Colon (tissue), 2 donors: ENCODE results near the gene SFXN3.
"Not testable (repeated sequence)": the region's sequence is repeated elsewhere in the genome, so short reads cannot be mapped to it uniquely, and the experiment has no call there.

Experiments used
- FAIRE-seq: peaks from 2 replicates; lab custom pipeline; 2012; peaks lifted over from hg19 to GRCh38; lab: Jason Lieb, UNC
- donor health status: control.
- donor health status: control.

Gene SFXN3

DNA sequence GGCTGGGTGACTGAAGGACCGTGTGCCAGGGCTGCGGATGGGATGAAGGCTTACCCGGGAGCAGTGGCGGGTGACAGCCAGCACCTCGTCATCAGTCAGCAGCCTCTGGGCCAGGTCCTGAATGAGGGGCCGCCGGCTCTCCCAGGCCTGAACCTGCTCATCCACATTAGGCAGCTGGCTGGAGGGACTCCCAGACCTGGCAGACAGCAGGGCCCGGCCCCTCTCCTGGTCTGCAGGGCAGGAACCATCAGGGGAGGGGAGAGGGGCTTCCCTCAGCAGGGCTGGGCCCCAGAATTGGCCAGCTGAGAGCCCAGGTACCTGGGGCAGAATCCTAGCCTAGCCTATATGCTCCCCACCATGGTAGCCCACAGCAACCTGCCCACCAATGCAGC is 15.5 kb upstream of the SFXN3 start:
- FAIRE-seq: no peak

DNA sequence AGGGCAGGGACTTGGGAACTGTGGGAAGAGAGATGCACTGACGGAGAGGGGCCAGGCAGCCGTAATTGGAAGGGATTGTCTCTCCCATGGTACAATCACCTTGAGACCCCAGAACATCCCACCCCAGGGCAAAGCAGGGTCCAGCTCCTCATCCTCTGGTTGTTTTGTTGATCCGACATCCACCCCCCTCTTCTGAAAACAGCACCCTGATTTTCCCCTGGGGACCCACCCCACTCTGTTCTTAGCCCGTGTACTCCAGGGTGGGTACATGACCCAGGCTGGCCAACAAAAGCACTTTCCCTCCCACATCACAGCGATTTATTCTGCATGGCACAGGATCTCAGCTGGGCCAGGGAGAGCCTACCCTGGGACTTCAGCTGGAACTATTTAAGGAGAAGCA is 14.2 kb upstream of the SFXN3 start:
- FAIRE-seq: no peak

DNA sequence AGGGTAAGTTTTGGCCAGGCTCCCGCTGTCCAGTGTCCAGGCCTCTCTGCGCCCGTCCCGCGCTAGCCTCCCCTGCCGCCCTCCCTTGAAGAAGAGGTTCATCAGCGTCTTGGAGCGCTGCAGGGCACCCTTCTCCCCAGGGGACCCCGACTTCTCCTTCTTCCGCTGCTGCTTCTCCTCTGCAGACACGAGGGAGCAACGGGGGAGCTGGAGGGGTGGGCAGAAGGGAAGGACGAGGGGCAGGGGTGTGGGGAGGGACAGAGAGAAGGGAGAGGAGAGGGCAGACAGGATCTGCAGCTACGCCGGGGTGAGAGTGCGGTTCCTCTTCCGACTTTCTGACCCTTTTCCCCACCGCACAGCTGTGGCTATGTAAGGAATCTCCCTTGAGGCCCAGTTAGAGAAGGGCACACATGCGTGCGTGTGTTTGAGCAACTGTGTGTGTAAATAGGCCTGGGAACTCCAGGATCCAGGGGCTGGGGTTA is 12.9 kb upstream of the SFXN3 start:
- FAIRE-seq: no peak

DNA sequence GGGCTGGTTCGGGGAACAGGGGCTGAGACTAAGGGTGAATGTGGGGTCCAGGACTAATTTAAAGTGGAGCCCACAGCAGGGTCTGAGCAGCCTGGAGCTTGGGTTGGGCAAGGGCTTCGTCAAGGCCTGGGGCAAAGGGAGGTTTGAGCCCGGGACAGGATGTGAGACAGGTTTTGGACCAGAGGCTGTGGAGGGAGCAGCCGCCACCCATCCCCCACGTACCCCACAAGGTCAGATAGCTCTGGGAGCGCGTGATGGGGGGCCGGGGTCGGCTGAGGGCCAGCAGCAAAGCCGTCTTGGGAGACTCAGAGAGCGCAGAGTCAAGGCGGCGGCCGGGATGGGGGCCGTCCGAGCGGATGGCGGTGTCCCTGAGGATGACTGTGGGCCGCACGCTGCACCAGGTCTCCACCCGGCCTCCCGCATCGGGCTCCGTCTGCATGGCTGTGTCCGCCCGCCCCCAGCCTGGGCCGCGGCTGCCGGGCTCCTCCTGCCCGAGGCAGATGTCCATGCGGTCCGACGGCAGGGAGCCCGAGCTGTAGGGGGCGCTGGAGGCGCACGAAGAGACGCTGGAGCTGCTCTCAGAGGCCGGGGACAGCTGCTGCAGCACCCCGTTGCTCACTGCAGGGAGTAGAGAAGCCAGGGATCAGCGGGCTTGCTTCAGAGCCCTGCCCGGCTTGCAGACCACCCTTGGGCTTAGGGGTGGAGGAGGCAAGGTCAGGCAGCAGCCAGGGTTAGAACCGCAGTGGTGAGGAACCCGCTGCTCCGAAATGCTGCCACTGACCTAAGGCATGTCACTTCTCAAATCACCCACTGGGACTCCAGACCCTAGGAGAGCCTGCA is 12.2 kb upstream of the SFXN3 start:
- FAIRE-seq: no peak

DNA sequence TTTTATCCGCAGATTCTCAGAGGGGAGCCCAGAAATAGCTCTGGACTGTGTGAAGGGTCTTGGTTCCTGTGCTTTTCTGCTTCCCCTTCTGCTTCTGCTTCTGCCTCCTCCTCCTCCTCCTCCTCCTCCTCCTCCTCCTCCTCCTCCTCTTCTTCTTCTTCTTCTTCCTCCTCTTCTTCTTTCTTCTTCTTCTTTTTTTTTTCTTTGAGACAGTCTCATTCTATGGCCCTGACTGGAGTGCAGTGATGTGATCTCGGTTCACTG is 11.7 kb upstream of the SFXN3 start:
- no peak for FAIRE-seq

DNA sequence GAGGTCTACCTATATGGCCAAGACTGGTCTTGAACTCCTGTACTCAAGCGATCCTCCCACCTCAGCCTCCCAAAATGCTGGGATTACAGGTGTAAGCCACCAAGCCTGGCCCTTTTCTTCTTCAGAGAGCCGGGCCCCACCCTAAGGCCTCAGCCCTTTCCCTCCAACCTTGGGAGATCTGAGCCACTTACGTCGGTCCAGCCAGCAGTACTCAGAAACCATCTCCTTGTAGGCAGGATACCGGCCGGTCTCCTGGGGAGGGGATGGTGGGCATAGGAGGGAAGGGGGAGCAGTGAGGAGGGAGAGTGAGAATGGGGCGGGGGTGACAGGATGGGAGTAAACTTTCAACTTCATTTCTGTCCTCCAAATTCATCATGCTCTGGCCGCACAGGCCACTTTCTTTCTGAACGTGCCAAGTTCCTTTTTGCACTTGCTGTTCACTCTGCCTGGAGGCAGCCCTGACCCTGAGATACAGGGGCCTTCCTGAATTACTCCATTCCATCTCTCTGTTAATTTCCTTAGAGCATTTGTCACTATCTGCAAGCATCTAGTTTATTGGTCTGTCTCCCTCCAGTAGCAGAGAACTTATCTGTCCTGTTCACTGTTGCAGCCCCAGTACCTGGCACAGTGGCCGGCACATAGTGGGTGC is 10.5 kb upstream of the SFXN3 start:
- no peak for FAIRE-seq

DNA sequence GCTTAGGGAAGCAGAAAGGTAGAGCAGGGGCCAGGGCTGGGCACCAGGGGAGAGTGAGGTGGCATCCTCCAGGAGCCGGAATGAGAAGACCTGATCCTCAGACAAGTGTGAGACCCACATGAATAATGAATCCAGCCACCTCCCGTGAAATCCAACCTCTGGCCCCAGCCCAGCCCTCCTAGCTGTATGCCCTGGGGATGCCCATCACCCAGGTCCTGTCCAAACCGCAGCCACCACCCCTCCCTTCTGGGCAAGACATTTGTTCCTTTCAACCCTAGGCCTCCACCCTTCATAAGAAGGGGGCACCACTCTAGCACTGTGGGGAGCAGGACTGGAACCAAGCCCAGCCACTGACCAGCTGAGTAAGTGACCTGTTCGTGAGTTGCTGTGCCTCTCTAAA is 9.8 kb upstream of the SFXN3 start:
- FAIRE-seq: no peak

DNA sequence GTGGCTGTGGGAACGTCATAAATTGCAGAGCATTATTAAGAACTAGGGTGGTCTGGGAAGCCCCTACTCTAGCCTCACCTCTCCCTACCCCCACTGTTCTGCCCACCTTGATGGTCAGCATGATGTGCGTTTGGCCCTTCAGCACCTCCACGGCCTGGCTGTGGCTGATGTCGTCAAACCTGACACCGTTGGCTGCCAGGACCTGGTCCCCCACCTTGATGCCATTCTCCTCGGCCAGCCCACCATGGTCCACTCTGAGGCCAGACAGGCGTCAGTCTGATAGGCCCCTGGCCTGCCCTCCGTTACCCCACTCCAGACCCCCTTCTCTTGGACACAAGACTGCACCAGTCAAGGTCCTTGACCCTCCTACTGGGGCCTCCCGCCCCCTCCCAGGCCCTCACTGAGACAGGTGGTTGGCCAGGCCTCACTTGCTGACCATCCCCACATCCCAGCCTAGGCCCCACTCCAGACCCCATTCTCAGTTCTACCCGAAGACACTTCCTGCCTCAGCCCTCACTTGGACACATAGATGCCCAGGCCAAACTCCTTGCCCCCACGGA is 9.3 kb upstream of the SFXN3 start:
- FAIRE-seq: no peak

DNA sequence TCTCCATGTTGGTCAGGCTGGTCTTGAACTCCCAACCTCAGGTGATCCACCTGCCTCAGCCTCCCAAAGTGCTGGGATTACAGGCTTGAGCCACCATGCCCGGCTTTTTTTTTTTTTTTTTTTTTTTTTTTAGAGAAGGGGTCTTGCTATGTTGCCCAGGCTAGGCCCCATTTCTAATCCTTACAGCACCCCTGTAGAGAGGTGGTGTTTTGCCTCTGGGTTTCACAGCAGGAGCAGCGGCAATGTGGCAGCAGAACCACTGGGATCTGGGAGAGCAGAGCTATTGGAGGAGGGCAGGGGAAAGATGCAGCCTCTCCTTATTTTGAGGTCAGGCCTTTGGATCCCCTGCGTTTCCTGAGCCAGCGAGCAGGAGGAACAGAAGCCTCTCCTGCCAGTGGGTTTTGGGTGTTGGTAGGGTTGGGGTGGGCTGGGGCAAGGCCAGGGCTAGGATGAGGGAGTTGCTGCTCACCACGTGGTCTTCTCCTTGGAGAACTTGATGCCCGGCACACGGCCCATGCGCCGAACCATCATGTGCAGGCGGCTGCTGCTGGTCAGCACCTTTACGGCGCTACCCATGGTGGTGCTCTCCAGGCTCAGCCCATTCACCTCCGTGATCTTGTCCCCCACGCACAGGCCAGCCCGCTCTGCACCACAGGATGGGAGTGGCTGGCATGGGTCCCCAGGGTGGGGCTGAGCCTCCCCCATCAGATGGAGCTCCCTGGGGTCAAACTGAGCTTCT is 7.9 kb upstream of the SFXN3 start:
- no peak for FAIRE-seq

DNA sequence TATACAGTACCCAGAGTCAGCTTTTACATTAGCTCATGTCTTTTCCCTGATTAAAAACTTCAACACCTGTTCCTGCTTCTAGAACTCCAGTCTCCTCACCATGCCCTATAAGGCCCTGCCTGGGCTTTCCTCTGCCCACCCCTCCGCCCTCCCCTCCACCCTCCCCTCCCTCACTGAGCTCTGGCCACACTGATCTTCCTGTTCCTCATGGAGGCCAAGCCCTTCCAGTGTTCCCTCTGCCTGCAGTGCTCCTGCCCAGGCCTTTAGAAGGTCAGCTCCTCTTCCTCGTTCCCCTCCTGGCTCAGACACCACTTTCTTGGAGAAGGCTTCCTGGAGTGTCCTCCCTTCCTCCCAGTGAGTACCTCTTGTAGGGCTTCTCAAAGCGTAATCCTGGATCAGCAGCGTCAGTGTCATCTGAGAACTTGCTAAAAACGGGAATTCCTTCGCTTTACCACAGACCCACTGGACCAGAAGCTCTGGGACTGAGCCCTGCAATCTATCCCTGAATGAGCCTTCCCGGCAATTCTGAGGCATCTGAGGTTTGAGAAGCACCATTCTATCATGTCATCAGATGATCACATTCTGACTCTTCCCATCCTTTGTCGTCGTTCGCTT is 3.8 kb upstream of the SFXN3 start:
- no peak for FAIRE-seq

DNA sequence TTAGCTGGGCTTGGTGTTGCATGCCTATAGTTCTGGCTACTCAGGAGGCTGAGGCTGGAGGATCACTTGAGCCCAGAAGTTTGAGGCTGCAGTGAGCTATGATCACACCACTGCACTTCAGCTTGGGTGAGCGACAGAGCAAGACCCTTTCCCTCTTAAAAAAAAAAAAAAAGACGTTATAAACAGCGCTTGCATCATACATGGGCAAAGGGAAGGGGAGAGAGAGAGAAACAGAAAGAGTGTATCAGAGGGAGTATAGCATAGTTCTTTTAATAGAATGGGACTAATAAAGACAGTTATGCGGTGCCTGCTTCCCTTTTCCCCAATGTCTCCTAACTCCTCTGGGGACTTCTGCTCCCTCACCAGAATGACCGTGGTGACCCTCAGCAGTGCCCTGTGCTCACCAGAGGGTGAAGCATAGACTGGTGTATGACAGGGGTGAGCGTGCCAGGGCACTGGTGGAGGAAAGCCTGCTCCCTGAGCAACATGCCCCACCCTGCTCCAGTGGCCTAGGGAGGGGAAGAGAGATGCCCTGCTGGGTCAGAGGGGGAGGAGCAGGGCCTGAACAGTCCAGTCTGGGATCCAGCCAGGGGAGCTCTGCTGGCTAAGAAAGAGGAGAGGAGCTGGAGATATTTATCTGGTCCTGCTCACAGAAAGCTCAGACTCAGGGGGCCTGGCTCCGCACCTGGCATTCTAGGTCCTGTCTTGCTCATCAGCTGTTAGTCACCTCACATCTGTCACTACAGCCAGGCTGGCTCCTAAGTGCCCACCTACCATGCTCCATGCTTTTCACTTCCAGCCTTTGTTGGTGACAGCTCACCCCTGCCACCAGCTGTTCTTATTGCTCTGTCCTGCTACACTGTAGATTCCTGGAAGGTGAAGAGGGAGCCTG is 2.3 kb upstream of the SFXN3 start:
- no peak for FAIRE-seq

DNA sequence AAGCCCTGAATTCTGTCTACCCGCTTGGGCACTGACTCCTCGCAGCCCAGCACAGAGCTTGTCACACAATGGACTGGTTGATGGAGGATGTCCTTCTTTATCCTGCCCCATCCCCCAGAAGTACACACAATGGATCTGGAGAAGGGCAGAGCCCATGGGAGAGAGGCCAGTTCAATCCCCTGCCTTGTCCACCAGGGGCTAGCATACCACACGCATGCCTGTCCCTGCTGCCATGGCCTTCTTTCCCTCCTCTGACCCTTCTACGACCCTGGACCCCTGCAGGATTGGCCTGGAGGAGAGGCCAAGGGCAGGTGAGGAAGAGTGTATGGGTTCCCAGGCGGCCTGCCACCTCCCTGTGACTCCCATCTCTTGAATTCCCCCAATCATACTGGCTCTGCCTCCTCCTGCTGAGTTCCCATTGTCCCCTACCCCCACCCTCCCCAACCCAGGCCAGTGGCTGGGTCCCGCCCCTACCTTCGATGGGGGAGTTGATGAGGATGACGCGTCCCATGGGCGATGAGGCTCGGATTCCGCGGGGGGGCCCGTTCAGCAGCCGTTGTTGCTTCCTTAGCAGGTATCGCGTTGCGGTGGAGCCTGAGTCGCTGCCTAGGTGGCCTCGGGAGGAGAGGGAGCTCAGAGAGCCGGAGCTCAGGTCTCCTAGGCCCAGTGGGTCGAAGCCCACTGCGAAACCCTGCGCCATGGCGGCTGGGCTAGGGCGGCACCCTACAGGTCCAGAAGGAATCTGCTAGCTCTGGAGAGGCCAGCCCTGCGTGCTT is 1.3 kb upstream of the SFXN3 start:
- no peak for FAIRE-seq

DNA sequence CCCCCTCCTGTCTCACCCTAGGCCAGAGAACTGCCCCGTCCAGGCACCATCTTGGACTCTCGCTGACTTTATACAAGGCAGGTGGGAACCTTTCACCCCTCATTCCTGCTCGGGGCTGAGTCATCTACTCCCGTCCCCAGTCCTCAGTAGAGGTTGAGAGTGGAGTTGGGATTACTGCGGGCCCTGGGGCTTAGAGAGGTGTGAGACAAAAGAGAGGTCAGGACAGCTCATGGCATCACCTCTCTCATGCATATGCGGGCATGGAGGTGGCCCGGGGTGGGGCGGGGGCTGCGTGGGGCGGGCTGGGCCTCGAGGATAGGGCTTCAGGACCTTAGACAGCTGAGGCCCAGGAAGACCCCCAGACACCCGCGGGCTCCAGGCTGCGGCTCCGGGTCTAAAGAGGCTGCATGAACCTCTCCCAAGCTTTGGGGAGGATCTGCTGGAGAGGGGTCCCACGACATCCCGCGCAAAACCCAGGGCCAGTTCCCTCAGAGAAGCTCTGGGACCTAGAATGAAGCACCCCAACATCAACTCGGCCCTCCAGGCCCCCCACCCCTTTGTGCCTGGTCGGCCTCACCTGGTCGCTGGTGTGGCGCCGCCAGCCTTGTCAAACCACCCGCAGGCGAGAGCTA is 422 bp upstream of the SFXN3 start:
- FAIRE-seq: no peak

DNA sequence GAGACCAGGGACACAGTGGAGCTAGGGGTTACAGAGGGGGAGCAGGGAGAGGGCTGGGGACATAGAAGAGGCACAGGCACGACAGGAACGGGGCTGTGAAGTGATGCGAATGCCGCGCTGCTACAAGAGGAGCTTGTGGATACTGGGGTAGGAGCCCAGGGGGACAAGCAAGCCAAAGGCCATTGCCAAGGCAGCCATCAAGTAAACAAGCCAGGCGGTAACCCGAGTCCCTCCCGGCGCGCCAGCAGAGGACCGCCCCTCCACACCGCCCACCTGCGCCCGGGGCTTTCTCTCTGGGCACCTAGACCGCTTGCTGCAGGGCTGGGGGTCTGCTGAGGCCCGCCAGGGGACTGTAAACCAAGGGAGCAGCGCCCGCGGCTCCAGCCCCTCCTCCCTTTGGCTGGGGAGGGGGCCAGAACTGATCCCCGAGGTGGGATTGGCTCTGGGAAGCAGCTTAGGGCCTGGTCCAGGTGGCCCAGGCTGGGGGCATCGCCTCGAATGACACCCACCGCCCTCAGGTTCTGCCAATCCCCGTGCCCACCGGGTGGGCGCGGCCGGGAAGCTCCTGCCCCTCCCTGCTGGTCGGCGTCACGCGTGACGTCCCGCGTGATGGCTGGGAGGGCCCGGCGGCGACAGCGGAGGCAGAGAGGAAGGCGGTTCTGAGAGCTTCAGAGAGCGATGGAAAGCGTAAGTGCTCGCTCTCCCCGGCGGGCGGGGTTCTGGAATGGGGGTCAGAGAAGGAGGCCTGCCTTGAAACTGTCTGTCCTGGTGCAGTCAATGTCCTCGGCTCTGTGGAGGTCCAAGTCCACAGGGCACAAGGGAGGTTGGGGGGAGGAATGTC is 982 bp downstream of the SFXN3 start:
- no peak for FAIRE-seq

DNA sequence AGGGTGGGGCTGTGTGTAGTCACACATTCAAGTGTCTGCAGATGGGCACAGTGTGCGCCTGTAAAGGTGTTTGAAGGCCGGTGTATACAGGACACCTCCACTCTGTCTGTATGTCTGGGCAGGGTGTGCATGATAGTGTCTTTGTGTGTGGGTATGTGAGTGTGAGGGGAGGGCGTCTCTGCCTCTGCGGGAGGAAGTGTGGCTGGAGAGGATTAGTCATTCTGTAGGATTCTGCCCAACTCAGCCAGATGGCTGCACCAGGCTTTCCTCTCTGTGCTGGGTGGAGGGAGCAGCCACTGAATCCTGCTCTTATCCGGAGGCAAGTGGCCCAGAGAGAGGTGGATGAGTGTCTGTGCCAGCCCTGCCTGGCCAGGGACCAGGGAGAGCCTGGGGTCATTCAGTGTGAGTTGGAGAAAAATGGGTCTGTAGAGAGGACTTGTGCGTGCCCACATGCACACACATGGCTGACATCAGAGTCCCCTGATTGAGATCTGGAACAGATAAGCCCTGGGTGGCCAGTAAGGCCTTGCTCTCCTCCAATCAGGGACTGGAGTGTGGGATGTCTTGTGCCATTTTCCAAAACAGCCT is 1.7 kb downstream of the SFXN3 start:
- FAIRE-seq: no peak

DNA sequence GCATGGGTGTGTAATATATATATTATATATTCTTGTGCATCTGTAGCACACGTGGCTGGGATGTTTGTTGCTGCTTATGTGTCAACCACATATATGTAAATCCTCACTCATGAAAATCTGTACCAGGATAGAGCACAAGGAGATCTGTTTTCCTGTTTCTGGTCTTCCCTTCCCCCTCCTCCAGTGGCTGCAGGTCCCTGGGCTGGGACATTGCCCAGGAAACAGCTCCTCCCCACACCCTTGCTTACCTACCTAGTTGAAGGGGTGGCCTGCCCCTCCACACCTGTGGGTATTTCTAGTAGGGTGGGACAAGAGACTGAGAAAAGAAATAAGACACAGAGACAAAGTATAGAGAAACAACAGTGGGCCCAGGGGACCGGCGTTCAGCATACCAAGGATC is 2.2 kb downstream of the SFXN3 start:
- FAIRE-seq: no peak

DNA sequence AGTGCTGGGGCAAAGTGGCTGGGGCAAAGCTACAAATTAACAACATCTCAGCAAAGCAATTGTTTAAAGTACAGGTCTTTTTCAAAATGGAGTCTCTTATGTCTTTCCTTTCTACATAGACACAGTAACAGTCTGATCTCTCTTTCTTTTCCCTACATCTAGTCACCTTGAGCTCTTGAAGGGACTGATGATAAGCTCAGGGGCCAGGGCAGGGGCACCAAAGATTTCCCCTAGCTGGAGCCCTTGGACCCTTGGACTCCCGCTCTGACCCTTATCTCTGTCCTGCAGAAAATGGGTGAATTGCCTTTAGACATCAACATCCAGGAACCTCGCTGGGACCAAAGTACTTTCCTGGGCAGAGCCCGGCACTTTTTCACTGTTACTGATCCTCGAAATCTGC is 3.4 kb downstream of the SFXN3 start:
- not testable (repeated sequence) for FAIRE-seq

DNA sequence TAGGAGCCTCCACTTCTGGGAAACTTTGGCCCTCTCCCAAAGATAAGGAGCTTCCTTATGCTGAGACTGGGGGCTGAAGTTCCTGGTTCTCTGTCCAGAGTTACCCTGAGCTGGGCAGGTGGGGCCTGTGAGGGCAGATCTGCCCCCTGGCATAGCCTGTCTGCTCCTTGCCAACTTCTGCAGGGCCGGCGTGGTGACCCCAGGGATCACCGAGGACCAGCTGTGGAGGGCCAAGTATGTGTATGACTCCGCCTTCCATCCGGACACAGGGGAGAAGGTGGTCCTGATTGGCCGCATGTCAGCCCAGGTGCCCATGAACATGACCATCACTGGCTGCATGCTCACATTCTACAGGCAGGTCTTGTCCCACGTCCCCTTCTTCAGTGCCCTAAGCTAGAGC is 4.3 kb downstream of the SFXN3 start:
- FAIRE-seq: no peak
